Astrocyte (in vitro differentiated cells and primary cell): Measurements from ENCODE around the gene DNAJA1.

Source experiments
- EZH2 ChIP-seq: IDR thresholded peaks from 2 replicates; pipeline ENCODE4 v1.6.1; 2012; ENCODE audit warnings: mild to moderate bottlenecking, low read length, inconsistent platforms; ENCODE audit not compliant: insufficient read depth
- TF ChIP-seq, protein P1 (sequence below): IDR thresholded peaks from 2 replicates; pipeline ENCODE4 v1.5.1; 2011; ENCODE audit warnings: low read depth, mild to moderate bottlenecking, inconsistent platforms, low read length, moderate library complexity; ENCODE audit not compliant: insufficient read depth

DNA sequence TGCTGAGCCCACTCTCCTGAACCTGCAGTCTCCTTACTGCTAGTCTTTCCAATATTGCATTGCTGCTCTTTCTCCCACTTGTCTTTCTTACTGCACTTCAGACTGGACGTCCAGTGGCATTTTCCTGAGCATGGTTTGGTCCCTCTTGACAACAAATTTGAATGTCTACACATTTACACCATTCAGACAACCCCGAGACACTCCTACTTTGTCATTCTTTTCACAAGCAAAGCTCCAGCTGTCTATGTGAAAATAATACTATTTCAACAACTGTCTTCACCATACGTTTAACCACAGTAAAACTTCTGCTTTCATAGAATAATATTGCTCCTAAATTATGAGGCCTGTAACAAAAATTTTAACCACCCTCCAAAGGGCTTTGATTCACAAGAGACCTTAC lies 13.2 kb upstream of the DNAJA1 start:
- TF ChIP-seq, protein P1, sequence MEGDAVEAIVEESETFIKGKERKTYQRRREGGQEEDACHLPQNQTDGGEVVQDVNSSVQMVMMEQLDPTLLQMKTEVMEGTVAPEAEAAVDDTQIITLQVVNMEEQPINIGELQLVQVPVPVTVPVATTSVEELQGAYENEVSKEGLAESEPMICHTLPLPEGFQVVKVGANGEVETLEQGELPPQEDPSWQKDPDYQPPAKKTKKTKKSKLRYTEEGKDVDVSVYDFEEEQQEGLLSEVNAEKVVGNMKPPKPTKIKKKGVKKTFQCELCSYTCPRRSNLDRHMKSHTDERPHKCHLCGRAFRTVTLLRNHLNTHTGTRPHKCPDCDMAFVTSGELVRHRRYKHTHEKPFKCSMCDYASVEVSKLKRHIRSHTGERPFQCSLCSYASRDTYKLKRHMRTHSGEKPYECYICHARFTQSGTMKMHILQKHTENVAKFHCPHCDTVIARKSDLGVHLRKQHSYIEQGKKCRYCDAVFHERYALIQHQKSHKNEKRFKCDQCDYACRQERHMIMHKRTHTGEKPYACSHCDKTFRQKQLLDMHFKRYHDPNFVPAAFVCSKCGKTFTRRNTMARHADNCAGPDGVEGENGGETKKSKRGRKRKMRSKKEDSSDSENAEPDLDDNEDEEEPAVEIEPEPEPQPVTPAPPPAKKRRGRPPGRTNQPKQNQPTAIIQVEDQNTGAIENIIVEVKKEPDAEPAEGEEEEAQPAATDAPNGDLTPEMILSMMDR: no peak
- TF ChIP-seq EZH2: no peak
